ENCODE data around the gene GBE1.

Gene GBE1

GRCh38 chr3:81468391-81468790 is 293.1 kb downstream of the GBE1 start:
- DNase-seq (ENCODE audit: low spot score), result no peak

- no peak for DNase-seq (ENCODE audit: low spot score)
These were observed 295.3 kb downstream of the GBE1 start for GRCh38 chr3:81466201-81466560.

- DNase-seq (ENCODE audit: low spot score), result no peak
These were observed 295.8 kb downstream of the GBE1 start for GRCh38 chr3:81465510-81466200.

- no peak for DNase-seq (ENCODE audit: low spot score)
These were observed 297.7 kb downstream of the GBE1 start for GRCh38 chr3:81463781-81464180.

GRCh38 chr3:81462921-81463320 is 298.5 kb downstream of the GBE1 start:
- no peak for DNase-seq (ENCODE audit: low spot score)

GRCh38 chr3:81459733-81460132 is 301.7 kb downstream of the GBE1 start:
- no peak for DNase-seq (ENCODE audit: low spot score)

GRCh38 chr3:81452418-81452817 is 309.0 kb downstream of the GBE1 start:
- no peak for DNase-seq (ENCODE audit: low spot score)

- no peak for DNase-seq (ENCODE audit: low spot score)
These were observed 309.8 kb downstream of the GBE1 start for GRCh38 chr3:81451611-81452010.

GRCh38 chr3:81451140-81451539 is 310.3 kb downstream of the GBE1 start:
- no peak for DNase-seq (ENCODE audit: low spot score)

GRCh38 chr3:81446806-81447205 is 314.6 kb downstream of the GBE1 start:
- DNase-seq (ENCODE audit: low spot score), result no peak

GRCh38 chr3:81445712-81446111 is 315.7 kb downstream of the GBE1 start:
- DNase-seq (ENCODE audit: low spot score), result no peak

- DNase-seq (ENCODE audit: low spot score), result no peak
These were observed 316.5 kb downstream of the GBE1 start for GRCh38 chr3:81444817-81445460.

GRCh38 chr3:81443958-81444357 is 317.5 kb downstream of the GBE1 start:
- DNase-seq (ENCODE audit: low spot score), result no peak

GRCh38 chr3:81443457-81443782 is 318.0 kb downstream of the GBE1 start:
- DNase-seq (ENCODE audit: low spot score), result no peak

GRCh38 chr3:81442758-81443456 is 318.5 kb downstream of the GBE1 start:
- no peak for DNase-seq (ENCODE audit: low spot score)

GRCh38 chr3:81440661-81441060 is 320.8 kb downstream of the GBE1 start:
- no peak for DNase-seq (ENCODE audit: low spot score)
